HuH-7 (cell line): ENCODE measurements around the gene KRTAP10-1.

Experiments
- DNase-seq: peaks from one replicate; pipeline ENCODE4 v3.0.0; 2011; ENCODE audit warnings: low spot score

KRTAP10-1 gene

DNA sequence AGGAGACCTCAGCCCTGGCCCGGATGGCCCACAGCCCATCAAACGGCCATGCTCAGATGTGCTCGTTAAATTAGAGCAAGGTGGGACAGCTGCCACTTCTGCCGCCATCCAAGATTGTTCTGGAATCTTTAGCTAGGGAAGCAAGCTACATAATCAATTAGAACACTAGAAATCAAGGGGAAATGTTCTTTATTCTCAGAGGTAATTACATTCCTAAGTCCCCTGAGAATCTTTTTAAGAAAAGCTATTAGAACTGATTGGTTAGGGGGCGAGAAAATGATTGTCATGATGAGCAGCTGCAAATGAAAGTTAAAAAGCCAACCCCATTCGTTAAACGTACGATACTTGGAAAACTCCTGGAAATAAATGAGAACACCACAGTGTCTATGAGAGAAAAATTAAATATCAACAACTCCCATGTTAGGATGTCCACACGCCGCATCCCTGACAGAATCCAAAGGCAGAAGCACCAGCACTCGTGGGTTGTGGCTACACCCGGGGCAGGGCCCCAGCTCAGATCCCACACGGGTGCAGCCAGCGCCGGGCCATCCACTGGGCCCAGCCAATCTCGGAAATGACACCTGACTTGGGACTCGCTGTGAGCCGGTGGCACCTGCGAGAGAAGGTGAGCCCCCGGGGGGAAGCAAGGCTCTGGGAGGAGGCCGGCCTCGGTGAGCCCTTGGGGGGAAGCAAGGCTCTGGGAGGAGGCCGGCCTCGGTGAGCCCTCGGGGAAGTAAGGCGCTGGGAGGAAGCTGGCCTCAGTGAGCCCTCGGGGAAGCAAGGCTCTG is 37.6 kb downstream of the KRTAP10-1 start:
- no peak for DNase-seq

DNA sequence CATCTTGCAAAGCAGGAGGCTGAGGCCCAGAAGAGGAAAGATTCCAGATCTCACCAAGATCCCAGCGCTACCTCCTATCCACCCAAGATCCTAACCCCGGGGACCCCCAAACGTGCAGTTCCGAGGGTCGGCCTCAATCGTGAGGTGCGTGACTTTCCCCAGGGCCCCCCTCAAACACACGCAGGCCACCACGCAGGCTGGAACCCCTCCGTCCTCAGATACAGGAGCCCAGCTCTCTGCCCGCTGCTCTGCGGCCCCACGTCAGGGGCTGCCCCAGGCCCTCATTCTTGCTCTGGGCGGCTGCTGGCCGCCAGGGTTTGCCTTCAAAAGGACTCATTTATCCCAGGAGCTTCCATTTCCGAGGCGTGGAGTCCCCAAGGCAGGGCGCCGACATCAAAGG is 39.9 kb downstream of the KRTAP10-1 start:
- no peak for DNase-seq

DNA sequence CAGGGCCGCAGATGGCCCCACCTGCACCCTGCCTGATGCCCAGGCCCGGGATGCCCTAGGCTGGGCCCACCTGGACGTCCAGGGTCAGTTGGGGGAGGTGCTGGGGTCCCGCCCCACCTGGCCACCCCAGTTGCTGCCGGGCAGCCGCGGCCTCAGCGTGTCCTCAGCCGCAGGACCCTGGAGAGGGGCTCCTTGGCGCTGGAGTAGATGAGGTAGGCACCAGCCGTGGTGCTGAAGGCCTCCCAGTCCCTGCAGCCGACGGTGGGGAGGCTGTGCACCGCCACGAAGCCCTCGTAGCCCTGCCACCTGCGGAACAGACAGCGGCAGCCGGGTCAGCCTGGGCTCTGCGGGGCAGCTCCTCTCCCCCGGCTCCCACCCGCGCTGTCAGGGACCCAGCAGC is 40.4 kb downstream of the KRTAP10-1 start:
- DNase-seq = no peak

DNA sequence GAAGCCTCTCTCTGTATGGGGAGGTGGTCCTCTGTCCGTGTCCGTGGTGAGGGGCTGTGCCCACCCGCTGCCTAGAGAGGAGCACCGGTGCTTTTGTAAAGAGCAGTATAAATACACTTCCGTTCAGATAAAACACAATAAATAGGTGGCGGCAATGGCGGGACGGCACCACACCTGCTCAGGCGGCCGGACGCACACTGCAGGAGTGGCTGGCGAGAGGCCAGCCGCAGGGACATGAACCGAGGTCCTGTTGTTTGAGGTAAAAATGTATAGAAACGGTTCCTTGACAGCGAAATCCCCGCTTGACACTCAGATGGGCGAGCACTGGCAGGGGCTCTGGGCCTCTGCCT is 40.8 kb downstream of the KRTAP10-1 start:
- DNase-seq = no peak

- DNase-seq = no peak
These were observed 41.5 kb downstream of the KRTAP10-1 start for GRCh38 chr21:44498280-44499210.

DNA sequence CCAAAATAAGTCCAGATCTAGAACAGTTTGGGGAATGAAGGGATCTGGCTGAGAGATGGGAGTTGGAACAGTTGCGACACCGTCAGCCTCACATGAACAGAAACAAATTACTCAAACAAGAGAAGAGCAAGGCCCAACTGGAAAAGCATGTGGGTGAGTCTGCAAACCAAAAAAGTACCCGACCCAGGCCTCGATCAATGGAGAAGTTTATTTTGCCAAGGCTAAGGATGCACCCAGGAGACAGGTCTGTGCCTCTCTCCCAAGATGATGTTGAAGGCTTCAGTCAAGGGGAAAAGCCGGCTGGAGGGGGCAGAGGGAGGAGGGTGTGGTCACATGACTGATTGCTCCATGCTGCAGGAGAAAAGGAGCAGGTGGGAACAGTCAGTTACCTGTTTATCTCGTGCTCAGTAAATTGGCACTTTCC is 42.3 kb downstream of the KRTAP10-1 start:
- no peak for DNase-seq

DNA sequence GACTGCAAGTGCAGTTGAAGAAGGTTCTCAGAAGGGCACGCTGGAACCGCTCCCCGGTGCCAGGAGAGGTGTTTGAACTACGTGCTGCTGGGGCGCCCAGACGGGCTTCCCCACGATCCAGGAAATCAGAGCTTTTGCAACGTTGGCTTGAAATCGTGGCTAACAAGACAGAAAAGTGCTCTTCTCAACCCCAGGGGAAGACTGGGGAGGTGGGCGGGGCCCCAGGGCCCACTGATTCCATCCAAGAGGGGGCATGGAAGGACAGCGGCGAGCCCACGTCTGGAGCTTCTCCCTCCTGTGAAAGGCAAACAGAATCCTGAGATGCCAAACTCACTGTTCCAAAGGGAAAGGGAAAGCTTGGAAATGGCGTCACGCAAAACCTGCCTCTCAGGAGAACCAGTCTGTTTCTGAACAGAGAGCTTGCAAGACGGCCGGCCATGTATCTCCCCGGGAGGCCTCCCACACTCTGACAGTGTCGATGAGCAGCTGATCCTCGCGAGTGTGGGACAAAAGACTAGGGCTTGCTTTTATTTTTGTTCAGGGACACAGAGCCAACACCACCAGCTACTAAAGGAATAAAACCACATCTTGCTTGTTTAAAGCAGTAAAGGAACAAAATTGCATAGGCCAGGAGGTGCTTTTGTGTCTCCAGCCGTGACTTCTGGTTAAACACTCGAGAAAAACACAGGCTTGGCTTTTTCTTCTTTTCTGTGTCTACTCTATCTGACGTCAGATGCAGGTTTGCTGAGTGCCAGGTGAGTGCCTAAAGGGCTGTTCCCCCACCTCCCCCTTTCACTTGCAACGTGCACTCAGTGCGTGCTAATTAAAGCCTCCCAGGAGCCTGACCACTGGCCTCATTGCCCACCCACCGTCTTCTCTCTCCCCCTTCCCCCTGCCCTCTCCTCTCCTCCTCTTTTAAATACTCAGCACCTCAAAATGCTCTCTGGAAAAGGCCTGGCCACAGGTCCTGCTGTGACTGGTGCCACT is 43.1 kb downstream of the KRTAP10-1 start:
- DNase-seq = no peak

DNA sequence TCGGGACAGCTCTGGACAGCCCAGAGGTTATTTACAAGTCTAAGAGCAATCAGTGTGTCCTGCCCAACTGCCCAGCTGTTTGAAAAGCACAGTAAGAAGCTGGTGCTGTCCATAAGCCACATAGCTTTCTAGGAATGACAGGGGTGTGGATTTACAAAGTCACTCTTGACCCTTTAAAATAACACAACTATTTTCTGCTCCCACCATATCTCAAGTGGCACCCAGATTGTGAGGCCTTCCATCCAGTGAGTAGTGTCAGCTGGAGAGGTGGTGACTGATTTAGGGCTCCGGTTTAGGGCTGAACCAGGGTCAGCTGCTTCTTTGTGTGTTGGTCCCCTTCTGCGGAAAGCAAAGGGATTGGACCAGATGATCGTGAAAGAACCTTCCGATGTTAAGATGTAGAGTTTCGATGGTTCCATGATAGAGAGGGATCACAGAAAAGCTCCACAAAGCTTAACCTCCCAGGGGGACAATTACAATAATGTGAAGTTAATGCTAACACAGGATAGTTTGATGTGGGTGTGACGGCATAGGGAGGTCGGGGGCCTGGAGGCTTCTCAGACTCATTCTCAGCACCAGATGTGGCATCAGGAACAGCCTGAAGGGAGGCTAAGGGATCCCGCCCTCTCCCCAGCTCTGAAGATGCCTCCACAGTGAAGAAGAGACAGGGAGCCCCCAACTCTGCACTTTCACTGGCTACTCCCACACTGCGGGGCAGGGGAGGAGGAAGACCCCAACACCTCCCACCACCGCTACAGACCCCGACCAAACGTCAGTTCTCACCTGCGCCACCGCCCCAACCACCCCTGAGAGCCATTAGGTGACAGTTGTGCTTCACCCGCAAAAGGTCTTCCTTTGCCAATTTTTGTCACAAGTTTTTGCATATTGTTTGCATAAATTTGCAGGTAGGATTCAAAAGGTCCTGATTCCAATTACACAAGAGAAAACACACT is 44.1 kb downstream of the KRTAP10-1 start:
- DNase-seq = no peak

DNA sequence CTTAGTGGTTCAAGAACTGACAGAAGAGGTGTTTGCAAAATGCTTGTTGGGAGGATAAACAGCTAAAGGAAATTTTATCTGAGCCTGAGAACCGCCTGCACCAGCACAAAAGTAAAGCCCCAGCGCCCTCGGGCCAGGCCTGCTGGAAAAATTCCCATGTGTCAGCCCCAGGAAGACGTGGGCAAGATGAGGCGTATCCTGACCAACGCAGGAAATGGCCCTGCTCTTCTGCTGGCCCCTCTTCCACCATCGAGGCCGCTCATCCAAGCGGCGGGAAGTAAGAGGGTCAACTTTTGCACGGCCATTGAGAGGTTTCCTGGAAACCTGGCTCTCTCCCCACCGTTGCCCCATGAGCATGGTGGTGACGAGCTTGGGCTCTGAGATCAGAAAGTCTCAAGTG is 45.0 kb downstream of the KRTAP10-1 start:
- no peak for DNase-seq

- DNase-seq = no peak
These were observed 45.6 kb downstream of the KRTAP10-1 start for GRCh38 chr21:44494418-44494817.

DNA sequence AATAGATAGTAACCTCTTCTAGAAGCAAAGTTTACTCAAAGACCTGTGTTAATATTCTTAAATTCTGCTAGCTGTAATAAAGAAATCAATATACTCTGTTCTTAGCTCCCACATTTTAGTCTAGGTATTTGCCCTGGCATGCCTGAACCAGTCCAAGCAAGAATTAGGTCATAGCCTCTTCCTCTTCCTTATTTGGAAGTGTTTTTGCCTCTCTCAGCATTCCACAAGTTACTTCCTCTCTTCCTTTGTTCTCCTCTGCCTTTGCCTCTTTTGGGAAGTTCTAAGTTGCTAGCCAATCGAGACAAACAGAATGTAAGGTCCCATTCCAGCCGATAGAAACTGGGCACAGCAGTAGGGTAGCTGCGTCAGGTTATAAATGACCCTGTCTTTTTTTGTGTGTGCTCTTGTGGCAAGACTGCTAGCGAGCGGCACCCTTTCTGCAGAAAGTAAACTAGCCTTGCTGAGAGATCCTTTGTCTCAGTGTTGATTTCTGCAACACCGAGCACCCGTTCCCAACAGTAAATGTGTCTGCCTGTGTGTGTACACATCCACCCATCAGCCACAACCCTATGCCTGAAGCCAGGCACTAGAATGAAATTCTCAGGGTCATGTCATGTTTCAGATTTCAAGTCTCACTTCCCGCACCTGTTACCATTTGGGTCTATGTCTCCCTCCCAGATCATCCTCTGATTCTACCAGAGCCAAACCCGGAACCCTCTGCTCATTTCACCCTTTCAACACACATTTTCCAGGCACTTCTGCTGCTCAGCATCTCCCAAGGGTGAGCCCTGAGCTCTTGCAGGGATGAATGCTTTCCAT is 47.2 kb downstream of the KRTAP10-1 start:
- no peak for DNase-seq

DNA sequence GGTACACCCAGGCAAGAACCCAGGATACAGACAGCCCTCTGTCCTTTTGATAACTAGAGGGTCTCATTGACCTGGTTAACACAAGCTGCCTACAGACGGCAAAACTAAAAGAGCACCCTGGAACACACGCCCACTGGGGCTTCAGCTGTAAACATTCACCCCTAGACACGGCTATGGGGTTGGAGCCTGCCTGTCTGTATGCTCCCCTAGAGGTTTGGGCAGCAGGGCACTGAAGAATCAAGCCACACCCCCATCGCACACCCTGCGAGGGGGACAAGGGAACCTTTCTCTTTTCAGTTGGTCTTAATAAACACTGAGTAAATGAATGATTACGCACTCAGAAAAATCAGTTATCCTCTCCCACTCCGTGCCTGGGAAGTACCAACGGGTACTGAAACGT is 49.2 kb downstream of the KRTAP10-1 start:
- DNase-seq = no peak

- no peak for DNase-seq
These were observed 49.6 kb downstream of the KRTAP10-1 start for GRCh38 chr21:44490405-44490804.

- no peak for DNase-seq
These were observed 50.0 kb downstream of the KRTAP10-1 start for GRCh38 chr21:44489962-44490361.
